H1 (cell line): ENCODE results near the gene MRPL20. TPM values are rescaled to one million over a fixed set of nuclear protein-coding genes. Genes with fewer than 3 reads are reported as not detected.

Experiments used
- CHD2 ChIP-seq: IDR thresholded peaks from 2 replicates; pipeline ENCODE4 v1.6.1; 2012; ENCODE audit warnings: low read length, improper control_type of control experiment
- polyA plus RNA-seq, 7 experiments: library from polyadenylated mRNA; depleted of rRNA in 3 of 7; stranded (reverse) in 5 of 7; unstranded in 2 of 7; fragments of >200 nt in 5 of 7; fragments of 200-250 nt in 2 of 7; gene quantifications; 1 replicate in 5 of 7; 2 replicates in 1 of 7; 4 replicates in 1 of 7; pipeline versions ENCODE4 v1.2.1 to v1.2.3, GENCODE V29; 2011 to 2013; ENCODE audit warnings: missing spikeins in 2 of 7, mixed read lengths in 2 of 7
- total RNA-seq: library from RNA; stranded (reverse); fragmentation: NEBNext Ultra II Directional; extraction: Animal tissue kit (Norgen Biotek cat#: 25700); gene quantifications from 2 replicates; pipeline ENCODE4 v1.2.1, GENCODE V29; 2021

The MRPL20 gene
- total and polyA plus RNA-seq, 2 of the 8 experiments (the other 6 are each of a cell fraction or from before 2014, with no cell fraction given), result 126 to 151 TPM

DNA sequence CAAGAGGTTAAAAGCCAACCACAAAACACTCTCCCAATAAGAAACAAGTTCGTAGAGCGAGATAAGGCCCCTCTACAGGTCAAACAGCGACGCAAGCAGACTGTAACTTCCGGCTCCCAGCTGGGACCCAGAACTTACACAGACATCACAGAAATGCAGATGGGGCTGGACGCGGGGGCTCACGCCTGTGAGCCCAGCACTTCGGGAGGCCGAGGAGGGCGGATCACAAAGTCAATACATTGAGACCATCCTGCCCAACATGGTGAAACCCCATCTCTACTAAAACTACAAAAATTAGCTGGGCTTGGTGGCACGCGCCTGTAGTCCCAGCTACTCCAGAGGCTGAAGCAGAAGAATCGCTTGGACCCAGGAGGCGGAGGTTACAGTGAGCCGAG is 19.0 kb downstream of the MRPL20 start (continued):
- no peak for TF ChIP-seq CHD2
- TF ChIP-seq, all 59 proteins: peak for 0
